Lung (tissue), 12 donors: ENCODE data around the gene HNF1A. TPM values are rescaled to one million over a fixed set of nuclear protein-coding genes. Genes with fewer than 3 reads are reported as not detected.

Source experiments
- ATAC-seq: fragments of 200-7000 bp; cut with Tn5 transposase; one replicate; pipeline ENCODE4 v1.9.1; 2020; ENCODE audit warnings: moderate number of reproducible peaks; ENCODE audit not compliant: insufficient read depth, low FRiP score
- DNase-seq, 3 donors: peaks; one replicate each; pipeline ENCODE4 v3.0.0-alpha.2; 2013 to 2017
- H3K27ac ChIP-seq, 2 donors: one replicate each; pipeline ENCODE4 v1.5.1; 2013; ENCODE audit warnings: mild to moderate bottlenecking in 2 of 2, moderate library complexity in 2 of 2, control low read depth in 1 of 2, inconsistent platforms in 1 of 2, low read depth in 1 of 2, low read length in 1 of 2
- H3K27me3 ChIP-seq, 3 donors: one replicate each; pipeline ENCODE4 v1.5.1; 2013; ENCODE audit warnings: low read length in 2 of 3; ENCODE audit not compliant: control insufficient read depth in 3 of 3, insufficient read depth in 3 of 3
- H3K36me3 ChIP-seq, 4 donors: one replicate each; pipeline ENCODE4 v1.5.1; 2013; ENCODE audit warnings: low read length in 4 of 4, mild to moderate bottlenecking in 1 of 4, moderate library complexity in 1 of 4; ENCODE audit not compliant: control insufficient read depth in 4 of 4, insufficient read depth in 4 of 4
- H3K4me1 ChIP-seq, 5 donors: one replicate each; pipeline ENCODE4 v1.5.1; 2013; ENCODE audit warnings: low read length in 5 of 5, mild to moderate bottlenecking in 2 of 5, moderate library complexity in 1 of 5; ENCODE audit not compliant: control insufficient read depth in 5 of 5, insufficient read depth in 5 of 5
- H3K4me3 ChIP-seq: one replicate; pipeline ENCODE4 v1.5.1; 2013; ENCODE audit warnings: mild to moderate bottlenecking, control low read depth, moderate library complexity
- H3K9ac ChIP-seq, 2 donors: one replicate each; pipeline ENCODE4 v1.5.1; 2013; ENCODE audit warnings: low read length in 2 of 2, control low read depth in 1 of 2; ENCODE audit not compliant: insufficient read depth in 1 of 2
- H3K9me3 ChIP-seq, 4 donors: one replicate each; pipeline ENCODE4 v1.5.1; 2013; ENCODE audit warnings: low read length in 3 of 4, mild to moderate bottlenecking in 1 of 4, moderate library complexity in 1 of 4; ENCODE audit not compliant: control insufficient read depth in 4 of 4, insufficient read depth in 3 of 4
- CTCF ChIP-seq: IDR thresholded peaks from 2 replicates; pipeline ENCODE4 v1.5.1; 2012; ENCODE audit warnings: mild to moderate bottlenecking; ENCODE audit errors: control extremely low read depth, extremely low read depth
- WGBS, 2 donors: extraction: QIAGEN DNeasy Blood & Tissue Kit; methylation state at CpG; one replicate each; pipeline ENCODE4 v1.1.7; 2013; 5-methylcytosine and 5-hydroxymethylcytosine counted together
- polyA plus RNA-seq, 2 donors: library from polyadenylated mRNA; stranded (reverse); fragments of 200-250 nt; gene quantifications; one replicate each; pipeline ENCODE4 v1.2.1, GENCODE V29; 2013
- total RNA-seq, 2 donors: library from RNA; depleted of rRNA in 1 of 2; stranded (reverse); fragments of >200 nt in 1 of 2; gene quantifications; one replicate each; pipeline ENCODE4 v1.2.1, GENCODE V29; 2014 to 2021
- donor health status: control.
- donor health status: control.
- donor health status: Bipolar disorder and iron deficiency.
- donor health status: healthy.
- donor health status: DM: yes; HTN: yes; CAD: no.

HNF1A gene
- total and polyA plus RNA-seq, 4 donors, result 0.06 to 0.52 (median 0.27) TPM

- Histone ChIP-seq H3K36me3 (no peaks in the 10 kb centered on the region), H3K27ac (no peak overlapping the region), H3K4me1 (no peaks in the 10 kb centered on the region), H3K9me3 (no peaks in the 10 kb centered on the region), H3K27me3 (no peaks in the 10 kb centered on the region), H3K9ac (no peak overlapping the region), H3K4me3 (no peak overlapping the region)
- TF ChIP-seq CTCF, result no peak
- no peak for ATAC-seq
- WGBS, 2 donors, result 75 to 77% methylated on average over 2 of the region's 2 CpGs
- no peak for DNase-seq
Observed at GRCh38 chr12:121050725-121051124, 72.4 kb downstream of the HNF1A start.

Other genes with a start within 250 kb of the HNF1A start
- 10 to 100 TPM; 39.3 to 52.3 TPM for gene SPPL3, start 74.2 kb upstream of the HNF1A start, total RNA-seq
- 10 to 100 TPM; 14.2 to 19.8 TPM for gene SPPL3, start 74.2 kb upstream of the HNF1A start, polyA plus RNA-seq
- gene C12orf43, start 37.9 kb downstream of the HNF1A start, total RNA-seq, result 10 to 100 TPM; 11.7 to 17.6 TPM
- gene C12orf43, start 37.9 kb downstream of the HNF1A start, polyA plus RNA-seq, result 10 to 100 TPM in 1 of 2 donors, 1 to 10 TPM in 1; 9.9 to 13.3 TPM
- 10 to 100 TPM in 1 of 2 donors, under 1 TPM in 1; 0.60 to 11.1 TPM for gene OASL, start 60.7 kb downstream of the HNF1A start, total RNA-seq
- gene OASL, start 60.7 kb downstream of the HNF1A start, polyA plus RNA-seq, result 10 to 100 TPM in 1 of 2 donors, 1 to 10 TPM in 1; 7.8 to 10.5 TPM
- 10 to 100 TPM in 1 of 2 donors, 1 to 10 TPM in 1; 5.3 to 17.1 TPM for gene P2RX7, start 154.3 kb downstream of the HNF1A start, total RNA-seq
- gene P2RX7, start 154.3 kb downstream of the HNF1A start, polyA plus RNA-seq, result 10 to 100 TPM in 1 of 2 donors, 1 to 10 TPM in 1; 5.3 to 11.4 TPM
- 10 to 100 TPM; 38.7 to 60.4 TPM for gene P2RX4, start 231.6 kb downstream of the HNF1A start, total RNA-seq
- 10 to 100 TPM; 29.5 to 54.1 TPM for gene P2RX4, start 231.6 kb downstream of the HNF1A start, polyA plus RNA-seq